GM18520 (cell line): ENCODE measurements around the gene SAMD4A.

ENCODE experiments used
- ATAC-seq: cut with Tn5 transposase; IDR thresholded peaks from one replicate; pipeline ENCODE4 v1.9.1; 2021; ENCODE audit not compliant: unreplicated experiment

SAMD4A gene

DNA sequence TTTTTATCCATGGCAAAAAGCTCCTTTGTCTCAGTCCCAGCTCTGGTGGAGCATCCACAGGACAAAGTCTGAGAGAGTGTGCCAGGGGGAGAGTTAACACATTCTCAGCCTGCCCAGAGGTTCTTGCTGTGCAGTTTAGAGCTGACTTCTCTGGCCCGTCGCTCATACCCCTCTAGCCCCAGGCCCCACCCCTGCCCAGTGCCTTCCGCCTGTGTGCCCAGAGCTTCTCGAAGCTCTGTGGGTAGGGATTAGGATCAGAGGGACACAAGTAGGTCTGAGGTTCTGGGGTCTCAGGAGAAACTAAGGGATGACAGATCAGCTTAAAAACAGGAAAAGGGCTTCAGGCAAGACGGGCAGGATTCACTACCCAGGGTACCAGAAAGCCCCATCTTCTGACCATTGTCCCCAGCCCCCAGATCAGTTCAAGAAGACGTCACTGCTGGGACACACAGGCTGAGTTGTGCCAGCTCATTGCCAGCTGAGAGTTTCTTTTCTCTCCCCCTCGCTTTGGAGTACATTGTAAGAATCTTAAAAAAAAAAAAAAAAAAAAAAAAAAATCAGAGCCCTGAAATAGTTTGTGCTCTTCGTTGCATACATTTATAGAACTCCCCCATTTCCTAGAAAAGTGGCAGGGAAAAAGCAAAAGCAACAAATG lies 208.7 kb downstream of the SAMD4A start:
- no peak for ATAC-seq

DNA sequence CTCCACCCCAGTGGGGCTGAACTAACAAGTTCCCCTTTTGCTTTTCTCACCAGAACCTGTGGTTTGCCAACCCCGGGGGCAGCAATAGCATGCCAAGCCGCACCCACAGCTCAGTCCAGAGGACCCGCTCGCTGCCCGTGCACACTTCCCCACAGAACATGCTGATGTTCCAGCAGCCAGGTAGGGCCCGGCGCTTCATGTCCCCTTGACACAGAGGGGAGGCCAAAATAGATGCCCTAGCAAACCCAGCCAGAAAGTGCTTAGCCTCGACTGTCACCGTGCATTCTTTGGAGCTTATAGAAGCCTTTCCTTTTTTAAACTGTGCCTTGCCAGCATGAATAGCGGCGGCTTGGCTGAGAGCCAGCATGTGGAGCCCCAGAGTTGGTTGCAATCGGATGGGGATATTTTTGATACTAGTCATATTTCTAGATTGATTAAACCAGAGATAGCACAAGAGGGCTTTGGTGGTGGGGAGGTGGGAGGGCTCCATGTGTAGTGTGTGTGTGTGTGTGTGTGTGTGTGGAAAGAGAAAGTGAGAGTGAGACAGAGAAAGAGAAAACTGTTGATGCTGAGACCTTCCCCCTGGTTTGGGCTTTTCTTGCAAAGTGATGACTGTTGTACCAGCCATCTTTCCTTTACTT lies 209.6 kb downstream of the SAMD4A start:
- ATAC-seq = no peak

DNA sequence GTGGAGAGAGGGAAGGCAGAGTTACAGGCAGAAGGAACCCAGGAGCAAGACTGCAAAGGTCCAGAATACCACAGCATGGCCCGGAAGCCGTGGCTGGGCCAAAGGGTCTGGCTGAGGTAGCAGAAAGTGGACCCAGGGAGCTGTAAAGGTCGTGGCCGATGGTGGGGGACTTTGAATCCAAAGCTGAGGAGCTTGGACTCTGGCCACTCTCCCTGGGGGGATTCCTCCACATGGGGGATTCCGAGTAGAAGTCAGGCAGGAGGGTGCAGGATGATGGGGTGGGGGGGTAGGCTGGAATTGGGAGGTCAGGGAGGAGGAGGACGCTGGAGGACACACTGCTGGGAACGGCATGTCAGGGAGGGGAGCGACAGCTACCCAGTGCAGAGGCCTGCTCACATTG lies 210.5 kb downstream of the SAMD4A start:
- ATAC-seq = no peak

DNA sequence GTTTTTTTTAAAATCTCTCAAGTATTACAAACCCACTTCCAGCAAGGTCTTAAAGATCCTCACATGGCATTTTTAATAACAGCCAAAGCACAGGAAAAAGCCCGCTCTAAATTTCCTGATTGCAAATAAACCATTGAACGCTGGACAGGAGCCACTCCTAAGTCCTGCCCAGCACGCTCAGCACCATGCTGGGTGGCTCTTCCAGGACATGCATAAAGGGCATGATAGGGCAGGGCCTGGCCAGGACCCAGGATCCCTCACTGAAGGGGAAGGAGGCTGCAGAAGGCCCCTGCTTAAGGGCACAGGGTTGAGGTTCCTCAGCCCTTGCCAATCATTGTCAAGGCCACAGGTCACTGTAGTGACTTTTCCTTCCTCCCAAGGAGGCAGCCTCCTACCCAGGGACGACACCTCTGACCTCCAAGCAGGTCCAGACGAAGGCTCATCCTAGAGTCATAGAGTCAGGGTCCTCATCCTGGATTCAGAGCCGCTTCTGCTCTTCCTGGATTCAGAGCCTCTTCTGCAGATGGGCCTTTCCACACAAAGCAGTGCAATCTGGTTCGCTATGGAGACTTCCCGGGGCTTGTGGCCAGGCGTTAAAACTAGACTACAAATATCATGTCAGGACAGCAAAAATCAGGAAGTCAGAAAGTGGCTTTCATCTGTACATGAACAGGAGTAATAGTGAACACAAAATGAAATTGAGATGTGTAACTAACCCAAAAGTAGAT lies 211.9 kb downstream of the SAMD4A start:
- ATAC-seq = no peak

GRCh38 chr14:54781080-54781479 lies 214.2 kb downstream of the SAMD4A start:
- no peak for ATAC-seq

DNA sequence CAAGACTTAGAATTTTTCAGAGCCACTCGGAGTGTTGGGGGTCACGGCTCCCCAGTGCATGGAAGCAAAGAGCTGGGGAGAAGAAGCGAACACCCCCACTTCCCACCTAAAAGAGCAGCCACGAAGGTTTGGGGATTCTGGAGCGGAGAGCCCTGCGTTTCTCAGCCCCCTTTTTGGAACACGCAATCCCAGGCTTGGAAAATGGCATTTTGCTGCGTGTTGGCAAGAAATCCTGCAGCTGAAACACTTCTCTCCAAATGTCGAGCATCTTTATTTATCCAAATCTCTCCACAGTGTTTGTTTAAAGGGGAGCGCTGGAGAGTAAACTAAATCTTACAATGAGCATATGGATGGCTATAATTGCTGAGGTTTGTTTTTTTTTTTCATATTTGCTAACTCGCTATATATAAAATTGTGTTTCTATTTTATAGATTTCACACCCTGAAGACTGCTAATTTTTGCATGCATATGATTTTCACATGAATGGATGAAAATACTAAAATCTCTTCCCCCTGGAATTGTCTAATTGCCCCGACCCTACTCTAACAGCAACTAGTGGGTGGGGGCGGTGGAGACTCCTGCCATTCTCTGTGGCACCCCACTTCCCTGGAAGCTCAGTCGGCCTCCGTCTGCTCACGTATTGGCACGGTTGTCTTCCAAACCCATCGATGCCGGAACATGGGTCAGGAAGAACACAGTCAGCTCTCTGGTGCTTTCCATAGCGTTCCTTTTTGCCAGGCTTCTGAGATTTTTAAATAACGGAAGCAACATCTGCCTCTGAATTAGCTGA lies 215.2 kb downstream of the SAMD4A start:
- ATAC-seq = no peak

GRCh38 chr14:54782751-54783659 lies 216.1 kb downstream of the SAMD4A start:
- no peak for ATAC-seq

GRCh38 chr14:54783660-54784015 lies 216.7 kb downstream of the SAMD4A start:
- ATAC-seq = no peak

DNA sequence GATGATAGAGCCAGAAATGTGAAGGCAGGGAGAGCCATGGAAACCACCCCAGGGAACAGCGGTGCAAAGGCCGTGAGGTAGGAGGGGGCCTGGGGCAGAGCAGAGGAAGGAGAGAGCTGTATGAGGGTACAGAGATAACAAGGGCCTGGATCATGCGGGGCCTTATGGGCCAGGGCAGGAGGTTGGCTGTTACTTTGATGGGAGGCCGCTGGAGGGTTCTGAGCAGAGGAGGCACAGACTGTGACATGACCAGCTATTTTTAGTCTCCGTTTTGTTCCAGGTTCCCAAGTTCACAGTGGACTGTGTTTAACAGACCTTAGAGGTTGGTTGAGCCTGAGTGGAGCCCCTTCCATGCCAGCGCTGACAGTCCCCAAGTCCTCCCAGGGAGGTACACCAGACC lies 217.1 kb downstream of the SAMD4A start:
- no peak for ATAC-seq

GRCh38 chr14:54784657-54785056 lies 217.7 kb downstream of the SAMD4A start:
- ATAC-seq = no peak

DNA sequence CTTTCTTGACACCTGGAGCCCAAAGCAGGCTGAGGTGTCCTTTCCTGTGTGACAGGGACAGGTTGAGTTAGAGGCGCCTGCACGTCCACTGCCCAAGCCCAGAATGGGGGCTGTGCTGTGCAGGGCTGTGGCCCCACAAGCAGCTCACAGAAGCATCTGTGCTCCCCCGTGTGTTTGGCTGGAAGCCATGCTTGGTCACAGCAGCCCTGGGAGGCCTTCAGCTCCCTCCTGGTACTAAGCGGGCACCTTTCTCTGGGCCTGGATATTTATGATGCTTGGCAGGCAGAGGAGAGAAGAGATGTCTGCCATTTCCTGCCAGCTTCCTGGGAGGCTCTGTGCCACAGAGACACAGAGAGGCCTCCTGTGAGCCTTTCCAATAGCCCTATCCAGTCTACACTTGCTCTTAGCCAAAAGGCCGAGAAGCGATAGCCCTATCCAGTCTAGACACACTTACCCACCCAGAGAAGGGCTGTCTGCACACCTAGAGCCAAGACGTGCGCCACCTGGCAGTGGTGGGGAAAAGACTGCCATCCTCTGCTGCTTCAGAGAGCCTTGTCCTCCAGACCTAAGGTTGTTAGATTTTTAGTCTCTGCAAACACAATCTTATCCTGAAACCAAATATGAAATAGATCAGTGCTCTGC lies 218.3 kb downstream of the SAMD4A start:
- ATAC-seq = no peak

DNA sequence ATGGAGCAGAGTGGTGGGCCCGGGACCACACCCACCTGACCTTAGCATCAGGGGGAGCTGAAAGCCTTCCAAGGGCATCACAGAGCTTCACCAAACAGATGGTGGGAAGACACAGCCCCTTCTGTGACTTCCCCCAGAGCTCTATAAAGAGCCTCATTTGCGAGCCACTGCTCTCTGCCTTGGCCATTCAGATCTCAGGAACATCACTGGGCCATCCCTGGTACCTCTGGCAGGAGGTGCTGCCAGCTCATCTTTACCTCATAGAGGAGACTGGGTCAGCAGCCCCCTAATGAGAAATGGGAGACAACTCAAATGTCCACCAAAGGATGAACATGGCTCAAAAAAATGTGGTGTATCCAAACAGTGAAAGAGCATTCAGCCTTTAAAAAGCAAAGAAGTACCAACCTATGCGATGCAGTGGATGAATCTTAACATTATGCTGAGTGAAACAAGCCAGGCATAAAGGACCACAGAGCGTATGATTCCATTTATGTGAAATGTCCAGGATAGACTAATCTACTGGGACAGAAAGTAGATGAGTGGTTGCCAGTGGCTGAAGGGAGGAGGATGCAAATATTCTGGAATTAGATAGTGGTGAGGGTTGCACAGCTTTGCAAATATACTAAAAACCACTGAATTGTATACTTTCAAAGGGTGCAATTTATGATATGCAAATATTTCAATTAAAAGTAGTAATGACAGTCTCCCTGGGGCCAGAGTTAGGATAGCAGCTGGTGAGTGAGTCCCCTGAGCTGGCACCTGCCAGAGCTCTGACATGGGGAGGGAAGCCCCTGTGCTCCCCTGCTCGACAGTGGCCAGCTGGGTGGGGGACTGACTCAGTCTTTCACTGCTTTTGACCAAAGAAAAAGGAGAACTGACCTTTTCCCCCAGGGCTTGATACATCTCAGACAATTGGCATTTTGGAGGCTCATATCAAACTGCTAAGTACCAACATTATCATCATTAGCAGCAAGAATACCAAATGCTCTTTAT lies 219.1 kb downstream of the SAMD4A start:
- ATAC-seq = no peak

DNA sequence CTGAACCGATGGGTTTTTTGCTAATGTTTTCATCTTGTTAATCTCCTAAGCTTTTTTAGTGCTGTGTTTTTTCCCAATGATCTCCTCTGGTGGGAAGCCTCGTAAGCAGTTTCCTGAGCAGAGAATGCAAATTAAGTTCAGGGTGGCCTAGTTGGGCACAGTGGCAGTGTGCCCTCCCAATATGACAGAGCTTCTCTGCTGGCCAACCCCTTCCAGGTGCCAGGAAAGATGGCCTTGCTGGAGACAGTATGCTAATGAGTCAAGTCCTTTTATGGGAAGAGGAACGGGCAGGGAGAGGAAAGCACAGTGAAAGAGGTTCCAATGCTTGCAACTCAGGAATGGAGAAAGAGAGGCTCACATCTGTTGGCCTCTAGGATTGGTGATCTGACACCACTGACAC lies 219.9 kb downstream of the SAMD4A start:
- no peak for ATAC-seq

GRCh38 chr14:54787261-54787660 lies 220.3 kb downstream of the SAMD4A start:
- no peak for ATAC-seq

DNA sequence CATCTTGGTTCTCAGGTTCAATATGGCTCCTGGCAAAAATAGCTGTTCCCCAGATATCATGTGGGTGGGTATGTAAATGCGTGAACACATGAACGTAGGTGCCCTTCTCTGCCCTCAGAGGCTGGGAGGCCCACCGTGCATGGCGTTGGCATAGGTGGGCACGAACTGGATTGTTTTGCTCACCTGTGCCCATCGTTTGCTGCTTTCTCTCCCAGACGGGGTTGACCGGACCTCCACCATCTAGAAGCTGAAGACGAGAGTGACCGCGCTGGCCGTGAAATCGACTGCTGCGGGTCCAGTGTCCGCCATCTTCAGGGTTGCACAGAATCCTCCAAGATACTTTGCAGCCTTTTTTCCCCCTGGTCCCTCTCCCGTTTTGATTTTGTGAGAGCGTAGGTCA lies 221.8 kb downstream of the SAMD4A start:
- ATAC-seq = no peak

- ATAC-seq = no peak
Measured at GRCh38 chr14:54789166-54789565, 222.2 kb downstream of the SAMD4A start.

GRCh38 chr14:54789781-54790480 lies 223.0 kb downstream of the SAMD4A start:
- no peak for ATAC-seq

DNA sequence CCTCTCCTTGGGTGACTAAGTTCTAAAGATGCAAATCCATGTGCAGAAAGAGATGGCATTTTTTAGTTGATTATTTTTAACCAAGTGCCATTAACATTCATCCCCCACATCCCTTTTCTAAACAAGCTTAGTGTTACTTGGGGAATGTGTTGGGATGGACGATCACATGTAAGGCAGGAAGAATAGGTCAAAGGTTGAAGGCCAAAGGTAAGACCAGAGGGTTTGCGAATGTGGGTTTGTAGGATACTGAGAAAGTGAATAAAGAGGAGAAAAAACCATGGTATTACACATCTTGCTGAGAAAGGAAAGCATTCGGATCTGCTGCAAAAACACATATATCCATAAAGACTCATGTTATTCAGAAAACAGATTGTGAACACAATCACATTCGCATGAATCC lies 224.1 kb downstream of the SAMD4A start:
- ATAC-seq = no peak
